ENCODE measurements around the gene ZNF431.

GRCh38 chr19:21164541-21164940 lies 22.7 kb downstream of the ZNF431 start:
- TF ChIP-seq GABPA (tag; conservative IDR thresholded peaks at IDR 0.05; ENCODE audit: low read depth) (no peak), MYC (IDR thresholded peaks at IDR 0.05; ENCODE audit: low read depth, low read length) (no peak), MYC (CRISPR knock-in tag; IDR thresholded peaks at IDR 0.05; ENCODE audit: borderline replicate concordance, low read depth) (no peak), DLX4 (CRISPR knock-in tag; IDR thresholded peaks at IDR 0.05) (no peak), HDAC3 (IDR thresholded peaks at IDR 0.05; ENCODE audit: borderline replicate concordance, partially characterized antibody) (no peak), ZNF175 (CRISPR knock-in tag; IDR thresholded peaks at IDR 0.05; ENCODE audit: low read depth) (no peak)
